DOHH2 (cell line): Measurements from ENCODE around the gene GFRA1.

Experiments used
- H3F3A ChIP-seq: fragments of 200-600 bp; sonication (generic), shearing (Covaris generic); 2 replicates; pipeline ENCODE4 v1.6.0; 2016; ENCODE audit warnings: antibody characterized with exemption, mild to moderate bottlenecking; ENCODE audit not compliant: control insufficient read depth, insufficient read depth
- H3K27ac ChIP-seq: fragments of 200-600 bp; sonication (generic); 2 replicates; pipeline ENCODE4 v1.5.1; 2014; ENCODE audit warnings: low read depth, mild to moderate bottlenecking, low read length, moderate library complexity
- H3K27me3 ChIP-seq: fragments of 200-600 bp; sonication (generic); 2 replicates; pipeline ENCODE4 v1.6.1; 2014; ENCODE audit warnings: mild to moderate bottlenecking, low read length, mixed read lengths; ENCODE audit not compliant: control insufficient read depth
- H3K36me3 ChIP-seq: fragments of 200-600 bp; sonication (generic); 2 replicates; pipeline ENCODE4 v1.6.1; 2014; ENCODE audit warnings: mild to moderate bottlenecking, low read length, moderate library complexity, mixed read lengths; ENCODE audit not compliant: control insufficient read depth
- H3K4me1 ChIP-seq: fragments of 200-600 bp; sonication (generic); 2 replicates; pipeline ENCODE4 v1.6.1; 2014; ENCODE audit warnings: mild to moderate bottlenecking, low read length, mixed read lengths; ENCODE audit not compliant: control insufficient read depth
- H3K4me2 ChIP-seq: fragments of 200-600 bp; sonication (generic); 2 replicates; pipeline ENCODE4 v1.6.0; 2014; ENCODE audit warnings: mild to moderate bottlenecking, low read length, moderate library complexity
- H3K4me3 ChIP-seq: fragments of 200-600 bp; sonication (generic); 2 replicates; pipeline ENCODE4 v1.5.1; 2014; ENCODE audit warnings: mild to moderate bottlenecking, low read length, mixed read lengths
- H3K79me2 ChIP-seq: fragments of 200-600 bp; sonication (generic); 2 replicates; pipeline ENCODE4 v1.6.1; 2014; ENCODE audit warnings: mild to moderate bottlenecking, low read length, mixed read lengths; ENCODE audit not compliant: control insufficient read depth
- H3K9me2 ChIP-seq: fragments of 200-600 bp; sonication (generic); replicated peaks from 2 replicates; pipeline ENCODE4 v1.6.1; 2014; ENCODE audit warnings: mild to moderate bottlenecking, low read length, mixed read lengths; ENCODE audit not compliant: control insufficient read depth
- H3K9me3 ChIP-seq: fragments of 200-600 bp; sonication (generic); 2 replicates; pipeline ENCODE4 v1.6.1; 2014; ENCODE audit warnings: antibody characterized with exemption, low read length, mixed read lengths; ENCODE audit not compliant: control insufficient read depth, insufficient read depth
- H4K20me1 ChIP-seq: fragments of 200-600 bp; sonication (generic); 2 replicates; pipeline ENCODE4 v1.6.0; 2014; ENCODE audit warnings: low read depth, mild to moderate bottlenecking, antibody characterized with exemption, low read length, moderate library complexity; ENCODE audit not compliant: control insufficient read depth, insufficient read depth
- EZH2phosphoT487 ChIP-seq: fragments of 200-600 bp; sonication (generic); IDR thresholded peaks from 2 replicates; pipeline ENCODE4 v1.6.1; 2017; ENCODE audit warnings: borderline replicate concordance, mild to moderate bottlenecking, antibody characterized with exemption, low read length, moderate library complexity, mixed read lengths
- TF ChIP-seq, protein P1 (sequence below): fragments of 200-600 bp; sonication (generic); IDR thresholded peaks from one replicate; pipeline ENCODE4 v1.5.1; 2014; ENCODE audit warnings: antibody characterized with exemption, mild to moderate bottlenecking, low read depth, low read length; ENCODE audit not compliant: poor library complexity, severe bottlenecking

The GFRA1 gene

GRCh38 chr10:116311706-116312490 lies 38.9 kb upstream of the GFRA1 start:
- Histone ChIP-seq H3K27ac (no peak overlapping the region), H3K9me3 (no peaks in the 10 kb centered on the region), H3K9me2 (no peaks in the 10 kb centered on the region), H4K20me1 (no peaks in the 10 kb centered on the region), H3K4me2 (no peak overlapping the region), H3K27me3 (no peaks in the 10 kb centered on the region), H3F3A (no peaks in the 10 kb centered on the region), H3K4me1 (no peaks in the 10 kb centered on the region), H3K4me3 (no peak overlapping the region), H3K36me3 (no peaks in the 10 kb centered on the region), H3K79me2 (no peaks in the 10 kb centered on the region)
- TF ChIP-seq EZH2phosphoT487 = no peak
- TF ChIP-seq, protein P1, sequence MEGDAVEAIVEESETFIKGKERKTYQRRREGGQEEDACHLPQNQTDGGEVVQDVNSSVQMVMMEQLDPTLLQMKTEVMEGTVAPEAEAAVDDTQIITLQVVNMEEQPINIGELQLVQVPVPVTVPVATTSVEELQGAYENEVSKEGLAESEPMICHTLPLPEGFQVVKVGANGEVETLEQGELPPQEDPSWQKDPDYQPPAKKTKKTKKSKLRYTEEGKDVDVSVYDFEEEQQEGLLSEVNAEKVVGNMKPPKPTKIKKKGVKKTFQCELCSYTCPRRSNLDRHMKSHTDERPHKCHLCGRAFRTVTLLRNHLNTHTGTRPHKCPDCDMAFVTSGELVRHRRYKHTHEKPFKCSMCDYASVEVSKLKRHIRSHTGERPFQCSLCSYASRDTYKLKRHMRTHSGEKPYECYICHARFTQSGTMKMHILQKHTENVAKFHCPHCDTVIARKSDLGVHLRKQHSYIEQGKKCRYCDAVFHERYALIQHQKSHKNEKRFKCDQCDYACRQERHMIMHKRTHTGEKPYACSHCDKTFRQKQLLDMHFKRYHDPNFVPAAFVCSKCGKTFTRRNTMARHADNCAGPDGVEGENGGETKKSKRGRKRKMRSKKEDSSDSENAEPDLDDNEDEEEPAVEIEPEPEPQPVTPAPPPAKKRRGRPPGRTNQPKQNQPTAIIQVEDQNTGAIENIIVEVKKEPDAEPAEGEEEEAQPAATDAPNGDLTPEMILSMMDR = no peak

DNA sequence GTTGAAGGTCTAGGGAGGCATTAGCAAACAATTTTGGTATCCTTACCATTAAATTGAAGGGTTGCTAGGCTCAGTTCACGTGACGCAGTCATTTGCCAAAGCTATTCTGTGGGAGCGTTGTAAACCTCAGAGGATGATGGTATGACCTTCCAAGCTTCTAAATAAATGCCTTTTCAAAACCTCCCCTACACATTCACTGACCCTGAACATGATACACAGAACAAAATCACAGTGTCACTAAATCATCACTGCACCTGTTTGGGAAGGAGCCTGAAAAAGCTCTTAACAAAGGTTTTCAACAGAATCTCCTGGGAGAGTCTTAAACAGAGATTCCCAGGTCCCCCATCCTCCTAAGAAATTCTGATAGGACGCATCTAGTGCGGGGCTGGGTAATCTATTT lies 38.0 kb upstream of the GFRA1 start:
- Histone ChIP-seq H3F3A (no peaks in the 10 kb centered on the region), H3K36me3 (no peaks in the 10 kb centered on the region), H3K9me3 (no peaks in the 10 kb centered on the region), H3K79me2 (no peaks in the 10 kb centered on the region), H3K4me3 (no peak overlapping the region), H3K27me3 (no peaks in the 10 kb centered on the region), H3K4me2 (no peak overlapping the region), H4K20me1 (no peaks in the 10 kb centered on the region), H3K9me2 (no peaks in the 10 kb centered on the region), H3K4me1 (no peaks in the 10 kb centered on the region), H3K27ac (no peak overlapping the region)
- no peak for TF ChIP-seq EZH2phosphoT487
- TF ChIP-seq, protein P1 = no peak

- Histone ChIP-seq H3K9me3 (no peaks in the 10 kb centered on the region), H3K4me2 (no peak overlapping the region), H3K4me1 (no peaks in the 10 kb centered on the region), H3K27ac (no peak overlapping the region), H3F3A (no peaks in the 10 kb centered on the region), H4K20me1 (no peaks in the 10 kb centered on the region), H3K27me3 (no peaks in the 10 kb centered on the region), H3K4me3 (no peak overlapping the region), H3K79me2 (no peaks in the 10 kb centered on the region), H3K9me2 (no peaks in the 10 kb centered on the region), H3K36me3 (no peaks in the 10 kb centered on the region)
- TF ChIP-seq, protein P1 = no peak
- TF ChIP-seq EZH2phosphoT487 = no peak
Observed at GRCh38 chr10:116307455-116307854, 34.4 kb upstream of the GFRA1 start.
